GM18520 (cell line): ENCODE data around the gene CHID1.

ENCODE experiments used
- ATAC-seq: cut with Tn5 transposase; IDR thresholded peaks from one replicate; pipeline ENCODE4 v1.9.1; 2021; ENCODE audit not compliant: unreplicated experiment

Gene CHID1

GRCh38 chr11:850775-851763, 59.5 kb downstream of the CHID1 start:
- no peak for ATAC-seq

GRCh38 chr11:849951-850774, 60.4 kb downstream of the CHID1 start:
- ATAC-seq, result no peak

GRCh38 chr11:849104-849824, 61.3 kb downstream of the CHID1 start:
- ATAC-seq, result no peak

GRCh38 chr11:848380-848931, 62.2 kb downstream of the CHID1 start:
- ATAC-seq, result no peak

GRCh38 chr11:847876-848275, 62.7 kb downstream of the CHID1 start:
- no peak for ATAC-seq

GRCh38 chr11:846496-847098, 64.0 kb downstream of the CHID1 start:
- no peak for ATAC-seq

GRCh38 chr11:845872-846495, 64.6 kb downstream of the CHID1 start:
- no peak for ATAC-seq

- ATAC-seq, result no peak
Measured at GRCh38 chr11:844693-845644, 65.6 kb downstream of the CHID1 start.

GRCh38 chr11:843818-844692, 66.6 kb downstream of the CHID1 start:
- no peak for ATAC-seq

GRCh38 chr11:843086-843734, 67.4 kb downstream of the CHID1 start:
- ATAC-seq, result no peak

GRCh38 chr11:842370-843002, 68.1 kb downstream of the CHID1 start, which contains the start of the genes POLR2L and TSPAN4:
Gene POLR2L (minus strand): TSS chr11:842529. CDS start chr11:842508, 21 bp downstream.
Gene TSPAN4 (plus strand): TSS chr11:842852. CDS start chr11:850305, 7,453 bp downstream.
- peak; percentile 47 for ATAC-seq

GRCh38 chr11:841981-842369, 68.6 kb downstream of the CHID1 start:
- no peak for ATAC-seq

- no peak for ATAC-seq
Measured at GRCh38 chr11:839875-840617, 70.6 kb downstream of the CHID1 start.

GRCh38 chr11:839280-839623, 71.4 kb downstream of the CHID1 start:
- no peak for ATAC-seq

GRCh38 chr11:838441-839279, 72.0 kb downstream of the CHID1 start:
- ATAC-seq, result no peak
